MM.1S (cell line): ENCODE measurements around the gene MICALL1.

Experiments used
- DNase-seq: peaks from one replicate; pipeline ENCODE4 v3.0.0-alpha.2; 2015
- H2AFZ ChIP-seq: fragments of 300-600 bp; sonication (generic); 2 replicates; pipeline ENCODE4 v1.6.0; 2016; ENCODE audit warnings: antibody characterized with exemption, low read length
- H3F3A ChIP-seq: fragments of 300-600 bp; sonication (generic); 2 replicates; pipeline ENCODE4 v1.6.1; 2016; ENCODE audit warnings: mild to moderate bottlenecking, antibody characterized with exemption, low read length, moderate library complexity, mixed read lengths; ENCODE audit not compliant: insufficient read depth
- H3K27ac ChIP-seq: fragments of 300-600 bp; sonication (generic); 2 replicates; pipeline ENCODE4 v1.5.1; 2016; ENCODE audit warnings: mild to moderate bottlenecking, low read length
- H3K27me3 ChIP-seq: fragments of 300-600 bp; sonication (generic); replicated peaks from 2 replicates; pipeline ENCODE4 v1.6.0; 2016; ENCODE audit warnings: low read length; ENCODE audit not compliant: insufficient read depth
- H3K36me3 ChIP-seq: fragments of 300-600 bp; sonication (generic); replicated peaks from 2 replicates; pipeline ENCODE4 v1.6.1; 2016; ENCODE audit warnings: mild to moderate bottlenecking, low read length, mixed read lengths; ENCODE audit not compliant: insufficient read depth
- H3K4me1 ChIP-seq: fragments of 300-600 bp; sonication (generic); 2 replicates; pipeline ENCODE4 v1.6.1; 2016; ENCODE audit warnings: low read length, mixed read lengths
- H3K4me2 ChIP-seq: fragments of 300-600 bp; sonication (generic); 2 replicates; pipeline ENCODE4 v1.6.0; 2016; ENCODE audit warnings: low read depth, low read length
- H3K4me3 ChIP-seq: fragments of 300-600 bp; sonication (generic); 2 replicates; pipeline ENCODE4 v1.5.1; 2016; ENCODE audit warnings: low read length, mixed read lengths
- H3K79me2 ChIP-seq: fragments of 300-600 bp; sonication (generic); 2 replicates; pipeline ENCODE4 v1.6.1; 2016; ENCODE audit warnings: mixed run types, low read length, mixed read lengths
- H3K9ac ChIP-seq: fragments of 300-600 bp; sonication (generic); 2 replicates; pipeline ENCODE4 v1.6.1; 2016; ENCODE audit warnings: low read length, mixed read lengths
- H3K9me2 ChIP-seq: fragments of 300-600 bp; sonication (generic); replicated peaks from 2 replicates; pipeline ENCODE4 v1.6.1; 2016; ENCODE audit warnings: mild to moderate bottlenecking, low read length, mixed read lengths; ENCODE audit not compliant: insufficient read depth
- H3K9me3 ChIP-seq: fragments of 300-600 bp; sonication (generic); replicated peaks from 2 replicates; pipeline ENCODE4 v1.6.1; 2016; ENCODE audit warnings: mild to moderate bottlenecking, low read length, mixed read lengths; ENCODE audit not compliant: insufficient read depth
- H4K20me1 ChIP-seq: fragments of 300-600 bp; sonication (generic); 2 replicates; pipeline ENCODE4 v1.6.1; 2016; ENCODE audit warnings: mild to moderate bottlenecking, low read length, moderate library complexity, mixed read lengths; ENCODE audit not compliant: insufficient read depth
- EZH2 ChIP-seq: fragments of 300-600 bp; sonication (generic); optimal IDR thresholded peaks from 2 replicates; pipeline ENCODE3; 2017; ENCODE audit warnings: low read depth, mild to moderate bottlenecking, antibody characterized with exemption, low read length, mixed read lengths
- EZH2phosphoT487 ChIP-seq: fragments of 300-600 bp; sonication (generic); IDR thresholded peaks from 2 replicates; pipeline ENCODE4 v1.6.1; 2018; ENCODE audit warnings: antibody characterized with exemption, low read length
- TF ChIP-seq, protein P1 (sequence below): fragments of 300-600 bp; sonication (generic); IDR thresholded peaks from 2 replicates; pipeline ENCODE4 v1.5.1; 2016; ENCODE audit warnings: antibody characterized with exemption, low read length, mixed read lengths

MICALL1 gene

DNA sequence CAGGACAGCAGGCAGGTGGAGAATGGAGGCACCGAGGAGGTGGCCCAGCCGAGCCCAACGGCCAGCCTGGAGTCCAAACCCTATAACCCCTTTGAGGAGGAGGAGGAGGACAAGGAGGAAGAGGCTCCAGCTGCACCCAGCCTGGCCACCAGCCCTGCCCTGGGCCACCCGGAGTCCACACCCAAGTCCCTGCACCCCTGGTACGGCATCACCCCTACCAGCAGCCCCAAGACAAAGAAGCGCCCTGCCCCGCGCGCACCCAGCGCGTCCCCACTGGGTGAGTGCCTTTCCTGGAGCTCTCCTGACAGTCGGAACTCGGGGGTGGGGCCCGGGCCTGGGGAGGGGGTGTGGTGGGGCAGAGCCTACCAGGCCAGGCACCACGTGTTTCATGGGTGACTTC lies 19.7 kb downstream of the MICALL1 start:
- Histone ChIP-seq H2AFZ (no peak overlapping the region), H3K4me2 (no peak overlapping the region), H3K4me1 (no peaks in the 10 kb centered on the region), H3K36me3 (no peaks in the 10 kb centered on the region), H3K9me3 (no peaks in the 10 kb centered on the region), H3K27ac (no peak overlapping the region), H3K79me2 (no peaks in the 10 kb centered on the region), H3K9me2 (no peaks in the 10 kb centered on the region), H3K27me3 (no peaks in the 10 kb centered on the region), H3F3A (no peaks in the 10 kb centered on the region), H3K9ac (no peak overlapping the region), H4K20me1 (no peaks in the 10 kb centered on the region), H3K4me3 (no peak overlapping the region)
- no peak for DNase-seq
- TF ChIP-seq, protein P1, sequence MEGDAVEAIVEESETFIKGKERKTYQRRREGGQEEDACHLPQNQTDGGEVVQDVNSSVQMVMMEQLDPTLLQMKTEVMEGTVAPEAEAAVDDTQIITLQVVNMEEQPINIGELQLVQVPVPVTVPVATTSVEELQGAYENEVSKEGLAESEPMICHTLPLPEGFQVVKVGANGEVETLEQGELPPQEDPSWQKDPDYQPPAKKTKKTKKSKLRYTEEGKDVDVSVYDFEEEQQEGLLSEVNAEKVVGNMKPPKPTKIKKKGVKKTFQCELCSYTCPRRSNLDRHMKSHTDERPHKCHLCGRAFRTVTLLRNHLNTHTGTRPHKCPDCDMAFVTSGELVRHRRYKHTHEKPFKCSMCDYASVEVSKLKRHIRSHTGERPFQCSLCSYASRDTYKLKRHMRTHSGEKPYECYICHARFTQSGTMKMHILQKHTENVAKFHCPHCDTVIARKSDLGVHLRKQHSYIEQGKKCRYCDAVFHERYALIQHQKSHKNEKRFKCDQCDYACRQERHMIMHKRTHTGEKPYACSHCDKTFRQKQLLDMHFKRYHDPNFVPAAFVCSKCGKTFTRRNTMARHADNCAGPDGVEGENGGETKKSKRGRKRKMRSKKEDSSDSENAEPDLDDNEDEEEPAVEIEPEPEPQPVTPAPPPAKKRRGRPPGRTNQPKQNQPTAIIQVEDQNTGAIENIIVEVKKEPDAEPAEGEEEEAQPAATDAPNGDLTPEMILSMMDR = no peak
- TF ChIP-seq EZH2phosphoT487 (no peak), EZH2 (no peak)

DNA sequence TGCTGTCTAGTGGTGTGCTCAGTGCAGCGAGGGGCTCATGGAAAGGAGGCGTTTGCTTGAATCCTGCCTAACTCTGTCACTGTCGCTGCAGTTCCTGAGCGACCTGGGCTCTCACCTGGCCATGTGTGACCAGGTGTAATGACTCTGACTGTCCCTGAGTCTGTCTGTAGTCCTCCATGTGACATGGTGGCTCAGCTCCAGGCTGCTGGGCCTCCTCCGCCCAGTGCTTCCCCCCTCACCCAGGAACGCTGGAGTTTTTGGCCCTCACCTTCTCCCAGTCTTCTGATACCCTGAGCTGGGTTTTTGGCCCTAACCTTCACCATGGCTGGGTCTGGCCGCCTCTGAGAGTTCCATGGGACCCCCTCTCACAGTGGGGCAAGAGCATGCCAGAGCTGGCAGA lies 20.3 kb downstream of the MICALL1 start:
- H4K20me1 ChIP-seq = no peaks in the 10 kb centered on the region
- no peaks in the 10 kb centered on the region for H3K27me3 ChIP-seq
- TF ChIP-seq, protein P1 = no peak
- TF ChIP-seq EZH2 = no peak
- no peak for TF ChIP-seq EZH2phosphoT487
- H3K79me2 ChIP-seq = no peaks in the 10 kb centered on the region
- no peaks in the 10 kb centered on the region for H3F3A ChIP-seq
- no peaks in the 10 kb centered on the region for H3K9me2 ChIP-seq
- H3K9me3 ChIP-seq = no peaks in the 10 kb centered on the region
- H3K4me3 ChIP-seq = no peak overlapping the region
- H3K4me2 ChIP-seq = no peak overlapping the region
- no peaks in the 10 kb centered on the region for H3K4me1 ChIP-seq
- DNase-seq = no peak
- H3K27ac ChIP-seq = no peak overlapping the region
- no peak overlapping the region for H3K9ac ChIP-seq
- no peaks in the 10 kb centered on the region for H3K36me3 ChIP-seq
- H2AFZ ChIP-seq = no peak overlapping the region

DNA sequence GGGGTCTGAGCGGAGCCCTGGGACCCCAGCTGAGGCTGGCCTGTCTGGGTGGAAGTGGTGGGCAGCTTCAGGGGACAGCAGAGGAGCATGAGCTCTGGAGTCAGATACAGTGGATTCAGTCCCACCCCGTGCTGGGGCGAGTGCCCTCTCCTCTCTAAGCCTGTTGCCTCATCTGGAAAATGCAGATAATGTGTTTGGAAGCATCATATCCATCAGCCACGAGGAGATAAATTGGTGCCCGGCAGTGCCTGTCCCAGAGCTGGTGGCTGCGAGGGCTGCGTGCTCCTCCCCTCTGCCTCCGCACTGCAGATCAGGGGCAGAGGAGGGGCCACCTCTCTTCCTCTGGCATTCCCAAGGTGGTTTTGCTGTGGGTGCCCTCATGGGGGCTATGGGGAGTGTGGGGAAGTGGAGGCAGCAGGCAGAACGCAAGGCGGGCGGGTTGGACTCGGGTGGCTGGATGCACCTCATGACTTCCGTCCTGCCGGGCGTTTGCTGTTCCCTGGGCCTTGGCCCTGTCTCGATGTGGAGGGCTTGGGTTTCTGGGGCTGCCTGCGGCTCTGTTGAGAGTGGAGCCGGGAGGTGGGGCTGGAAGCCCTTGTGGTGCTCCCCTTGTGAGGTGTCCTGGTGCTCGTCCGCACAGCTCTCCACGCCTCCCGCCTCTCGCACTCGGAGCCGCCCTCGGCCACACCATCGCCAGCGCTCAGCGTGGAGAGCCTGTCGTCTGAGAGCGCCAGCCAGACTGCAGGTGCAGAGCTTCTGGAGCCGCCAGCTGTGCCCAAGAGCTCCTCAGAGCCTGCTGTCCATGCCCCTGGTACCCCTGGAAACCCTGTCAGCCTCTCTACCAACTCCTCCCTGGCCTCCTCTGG lies 20.9 kb downstream of the MICALL1 start:
- DNase-seq = no peak
- Histone ChIP-seq H3K9ac (no peak overlapping the region), H2AFZ (no peak overlapping the region), H3K4me1 (no peaks in the 10 kb centered on the region), H3K27me3 (no peaks in the 10 kb centered on the region), H3K27ac (no peak overlapping the region), H3F3A (no peaks in the 10 kb centered on the region), H3K4me3 (no peak overlapping the region), H3K36me3 (no peaks in the 10 kb centered on the region), H4K20me1 (no peaks in the 10 kb centered on the region), H3K4me2 (no peak overlapping the region), H3K9me3 (no peaks in the 10 kb centered on the region), H3K9me2 (no peaks in the 10 kb centered on the region), H3K79me2 (no peaks in the 10 kb centered on the region)
- no peak for TF ChIP-seq EZH2
- TF ChIP-seq, protein P1 = no peak
- no peak for TF ChIP-seq EZH2phosphoT487
